HL-60 (cell line): ENCODE data around the gene OBI1.
A peak's percentile ranks its signal among the peaks of the same experiment; 100 is the strongest.

Experiments
- DNase-seq, 2 experiments: peaks; one replicate each; pipeline ENCODE4 v3.0.0-alpha.2; 2010 to 2020; ENCODE audit warnings: low read depth in 1 of 2, low spot score in 1 of 2
- H3K27ac ChIP-seq: fragments of 250-450 bp; sonication (Bioruptor Pico); replicated peaks from 2 replicates; pipeline ENCODE4 v1.5.1; 2020; ENCODE audit warnings: mild to moderate bottlenecking, moderate library complexity
- H3K27me3 ChIP-seq: fragments of 250-450 bp; sonication (Bioruptor Pico); 2 replicates; pipeline ENCODE4 v1.5.1; 2021; ENCODE audit warnings: mild to moderate bottlenecking, moderate library complexity; ENCODE audit not compliant: insufficient read depth, poor library complexity, severe bottlenecking
- H3K4me3 ChIP-seq: replicated peaks from 2 replicates; pipeline ENCODE4 v1.5.1; 2011; ENCODE audit warnings: mild to moderate bottlenecking, control low read depth, low read length; ENCODE audit not compliant: insufficient read depth
- CTCF ChIP-seq: IDR thresholded peaks from one replicate; pipeline ENCODE4 v1.5.1; 2011; ENCODE audit warnings: low read length, control low read depth, inconsistent platforms; ENCODE audit not compliant: insufficient read depth
- GABPA ChIP-seq: IDR thresholded peaks from 2 replicates; pipeline ENCODE4 v1.6.1; 2012; ENCODE audit warnings: low read depth
- POLR2AphosphoS5 ChIP-seq: IDR thresholded peaks from 2 replicates; pipeline ENCODE4 v1.6.1; 2012; ENCODE audit warnings: low read depth
- REST ChIP-seq: IDR thresholded peaks from 2 replicates; pipeline ENCODE4 v1.6.1; 2012; ENCODE audit warnings: low read depth; ENCODE audit not compliant: insufficient replicate concordance
- SPI1 ChIP-seq: IDR thresholded peaks from 2 replicates; pipeline ENCODE4 v1.6.1; 2012; ENCODE audit warnings: low read depth, mild to moderate bottlenecking, borderline replicate concordance

OBI1 gene

GRCh38 chr13:78657699-78658629 lies 991 bp downstream of the OBI1 start:
- no peaks in the 10 kb centered on the region for H3K27me3 ChIP-seq
- no peak for TF ChIP-seq POLR2AphosphoS5
- TF ChIP-seq GABPA = no peak
- TF ChIP-seq SPI1 = no peak
- no peak for TF ChIP-seq CTCF
- no peak for TF ChIP-seq REST
- DNase-seq = no peak
- peak overlapping the region; percentile 84 for H3K27ac ChIP-seq
- H3K4me3 ChIP-seq = peak overlapping the region; percentile 96

- DNase-seq = no peak
- Histone ChIP-seq H3K4me3 (no peak overlapping the region), H3K27ac (no peak overlapping the region), H3K27me3 (no peaks in the 10 kb centered on the region)
- TF ChIP-seq POLR2AphosphoS5 = no peak
- TF ChIP-seq REST = no peak
- no peak for TF ChIP-seq SPI1
- TF ChIP-seq CTCF = no peak
- no peak for TF ChIP-seq GABPA
Measured at GRCh38 chr13:78655906-78656305, 3.0 kb downstream of the OBI1 start.

- no peak overlapping the region for H3K27ac ChIP-seq
- TF ChIP-seq GABPA (no peak), POLR2AphosphoS5 (no peak), REST (no peak), CTCF (no peak), SPI1 (no peak)
- no peak for DNase-seq
Measured at GRCh38 chr13:78655007-78655406, 3.9 kb downstream of the OBI1 start.

More at GRCh38 chr13:78655007-78655406, 3.9 kb downstream of the OBI1 start:
- Histone ChIP-seq H3K4me3 (no peak overlapping the region), H3K27me3 (no peaks in the 10 kb centered on the region)
